Measurements from ENCODE around the gene KAZALD1. TPM values are rescaled to one million over a fixed set of nuclear protein-coding genes. Genes with fewer than 3 reads are reported as not detected.

KAZALD1 gene
- polyA plus RNA-seq, 1 of the 3 experiments (the other 2 are of a cell fraction): 3.0 TPM

GRCh38 chr10:101050208-101051069 is 11.3 kb upstream of the KAZALD1 start:
- peak; percentile 87 for DNase-seq

DNA sequence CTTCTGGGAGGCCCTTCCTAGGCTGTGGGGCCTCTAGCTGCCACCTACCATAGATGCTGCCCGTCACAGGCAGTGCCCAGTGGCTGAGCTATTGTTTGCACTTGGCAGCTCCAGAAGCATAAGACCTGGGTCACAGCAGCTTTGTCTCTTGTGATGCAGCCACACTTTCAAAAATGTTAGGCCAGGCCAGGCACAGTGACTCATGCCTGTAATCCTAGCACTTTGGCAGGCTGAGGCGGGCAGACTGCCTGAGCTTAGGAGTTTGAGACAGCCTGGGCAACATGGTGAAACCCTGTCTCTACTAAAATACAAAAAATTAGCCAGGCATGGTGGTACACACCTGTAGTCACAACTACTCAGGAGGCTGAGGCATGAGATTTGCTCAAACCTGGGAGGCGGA is 9.5 kb upstream of the KAZALD1 start:
- H3K4me2 ChIP-seq: peak overlapping the region; percentile 26
- peak overlapping the region; percentile 30; the same call in 1 of the 2 replicates for H3K9ac ChIP-seq
- peak overlapping the region in 1 of 2 experiments; percentile 62; a peak in 2 of 4 replicates for H3K27ac ChIP-seq (ENCODE audit: low read depth in 2 of 2, low read length in 1 of 2)
- peaks cover 11% of the 10 kb centered on the region for H3F3A ChIP-seq (replicated peaks; ENCODE audit: insufficient read depth)
- ChIA-PET POLR2A (interaction anchor here (1.8 kb wide), 1 partner anchor 9 kb away, joined by 8 read pairs; no protein-coding TSS in a partner anchor), CTCF (interaction anchor here (1.0 to 7.5 kb wide), 15 partner anchors 9 to 490 kb away, joined by 3 to 70 read pairs (median 12); partner anchors contain the start of genes KAZALD1, PDZD7 and SFXN3)
- H4K20me1 ChIP-seq (ENCODE audit: insufficient read depth): no peaks in the 10 kb centered on the region
- peaks cover 41% of the 10 kb centered on the region for H3K79me2 ChIP-seq (ENCODE audit: insufficient read depth)
- H3K4me3 ChIP-seq (ENCODE audit: low read depth in 2 of 2, low read length in 1 of 2): no peak overlapping the region
- no peaks in the 10 kb centered on the region for H3K9me2 ChIP-seq
- WGBS (ENCODE audit: low lambda C conversion rate): 25% methylated on average over 3 of the region's 3 CpGs
- no peak for DNase-seq
- no peaks in the 10 kb centered on the region for H3K36me3 ChIP-seq (replicated peaks in 1 of 2; ENCODE audit: control insufficient read depth in 1 of 2, insufficient read depth in 2 of 2, low read length in 1 of 2)
- peak overlapping the region; percentile 50; the same call in 1 of the 2 replicates for H2AFZ ChIP-seq (ENCODE audit: low read depth)
- H3K27me3 ChIP-seq (ENCODE audit: insufficient read depth): no peaks in the 10 kb centered on the region
- H3K9me3 ChIP-seq: no peaks in the 10 kb centered on the region
- H3K4me1 ChIP-seq (ENCODE audit: control insufficient read depth in 1 of 2, insufficient read depth in 2 of 2, low read depth in 1 of 2, low read length in 1 of 2): peaks cover 4 to 5% of the 10 kb centered on the region in 2 experiments; a peak in 1 of 4 replicates
- TF ChIP-seq NFIC (IDR thresholded peaks at IDR 0.05; ENCODE audit: borderline replicate concordance): peak; percentile 63
- no peak for TF ChIP-seq FOXJ3 (CRISPR knock-in tag; IDR thresholded peaks at IDR 0.05)
- 0 out of 2 replicates have a peak, but pooled peaks have one; percentile 18 for TF ChIP-seq PBX3 (IDR thresholded peaks at IDR 0.05)
- no peak for TF ChIP-seq IRF3 (IDR thresholded peaks at IDR 0.05; ENCODE audit: low read depth, low read length)
- peak; percentile 69 for TF ChIP-seq JUND (IDR thresholded peaks at IDR 0.05)
- peak; percentile 68; the same call in 1 of the 2 replicates for TF ChIP-seq MAX (IDR thresholded peaks at IDR 0.05; ENCODE audit: low read depth)
- TF ChIP-seq TAF1 (IDR thresholded peaks at IDR 0.05; ENCODE audit: borderline replicate concordance, low read depth, low read length): no peak
- peak; percentile 50; the same call in 1 of the 2 replicates for TF ChIP-seq TCF12 (IDR thresholded peaks at IDR 0.05)
- no peak for TF ChIP-seq RFX5 (IDR thresholded peaks at IDR 0.05; ENCODE audit: low read length)
- TF ChIP-seq REST (IDR thresholded peaks at IDR 0.05; ENCODE audit: low read depth, low read length): no peak
- TF ChIP-seq NRF1 (IDR thresholded peaks at IDR 0.05; ENCODE audit: low read depth, low read length): no peak

More at GRCh38 chr10:101050208-101051069, 11.3 kb upstream of the KAZALD1 start:
- Histone ChIP-seq H3K27me3 (ENCODE audit: insufficient read depth) (no peaks in the 10 kb centered on the region), H2AFZ (ENCODE audit: low read depth) (no peak overlapping the region), H3F3A (replicated peaks; ENCODE audit: insufficient read depth) (peaks cover 11% of the 10 kb centered on the region), H3K9ac (no peak overlapping the region), H3K9me3 (no peaks in the 10 kb centered on the region), H3K4me2 (peak overlapping the region; percentile 51; the same call in 1 of the 2 replicates), H3K4me1 (ENCODE audit: control insufficient read depth in 1 of 2, insufficient read depth in 2 of 2, low read depth in 1 of 2, low read length in 1 of 2) (peaks cover 4 to 5% of the 10 kb centered on the region in 2 experiments; a peak in 1 of 4 replicates), H3K27ac (ENCODE audit: low read depth in 2 of 2, low read length in 1 of 2) (no peak overlapping the region), H3K79me2 (ENCODE audit: insufficient read depth) (peaks cover 25% of the 10 kb centered on the region), H4K20me1 (ENCODE audit: insufficient read depth) (no peaks in the 10 kb centered on the region), H3K4me3 (ENCODE audit: low read depth in 2 of 2, low read length in 1 of 2) (peak overlapping the region; percentile 32 to 33; a peak in 3 of 4 replicates), H3K36me3 (replicated peaks in 1 of 2; ENCODE audit: control insufficient read depth in 1 of 2, insufficient read depth in 2 of 2, low read length in 1 of 2) (no peaks in the 10 kb centered on the region), H3K9me2 (no peaks in the 10 kb centered on the region)
- CTCF ChIA-PET: interaction anchor here (0.5 to 7.5 kb wide), 32 partner anchors 8 to 443 kb away, joined by 3 to 70 read pairs (median 4); partner anchors contain the start of genes KAZALD1, LZTS2, PDZD7 and SFXN3
- 54% methylated on average over 25 of the region's 42 CpGs for WGBS (ENCODE audit: low lambda C conversion rate)
- TF ChIP-seq SMC3 (IDR thresholded peaks at IDR 0.05; ENCODE audit: low read depth, low read length) (peak; percentile 35), CTCF (IDR thresholded peaks at IDR 0.05) (peak; percentile 75), NFIC (IDR thresholded peaks at IDR 0.05; ENCODE audit: borderline replicate concordance) (no peak), RAD21 (IDR thresholded peaks at IDR 0.05; ENCODE audit: low read length) (peak; percentile 42)
- POLR2A ChIA-PET: interaction anchor here (0.6 to 1.8 kb wide), 2 partner anchors 7 to 971 kb away, joined by 4 to 8 read pairs; no protein-coding TSS in a partner anchor

Measured in SK-N-SH (cell line).